ENCODE measurements around the gene SIM1.

SIM1 gene

GRCh38 chr6:100487638-100488037 lies 22.9 kb upstream of the SIM1 start:
- no peak overlapping the region for H2AFZ ChIP-seq (ENCODE audit: low read depth, low read length, severe bottlenecking)
- no peak for TF ChIP-seq EZH2phosphoT487 (conservative IDR thresholded peaks at IDR 0.05; ENCODE audit: low read length)
- TF ChIP-seq CTCF (IDR thresholded peaks at IDR 0.05; ENCODE audit: insufficient read depth, low read length, poor library complexity, severe bottlenecking) = no peak
- H3K9me3 ChIP-seq (ENCODE audit: insufficient read depth, low read length) = no peaks in the 10 kb centered on the region
- H3K9me2 ChIP-seq (replicated peaks; ENCODE audit: insufficient read depth, low read length) = no peaks in the 10 kb centered on the region
- peaks cover 41% of the 10 kb centered on the region for H3F3A ChIP-seq (ENCODE audit: insufficient read depth)
- no peaks in the 10 kb centered on the region for H3K27me3 ChIP-seq (ENCODE audit: low read length)
- peak overlapping the region; percentile 59 for H3K9ac ChIP-seq (ENCODE audit: low read length)
- peak overlapping the region; percentile 96 for H3K27ac ChIP-seq (ENCODE audit: low read depth, low read length)
- H3K4me2 ChIP-seq (ENCODE audit: low read depth, low read length, poor library complexity, severe bottlenecking) = peak overlapping the region; percentile 68
- H3K79me2 ChIP-seq (ENCODE audit: insufficient read depth, low read length) = no peaks in the 10 kb centered on the region
- no peaks in the 10 kb centered on the region for H4K20me1 ChIP-seq (ENCODE audit: low read depth, low read length)
- no peaks in the 10 kb centered on the region for H3K36me3 ChIP-seq (ENCODE audit: low read length)
- no peak overlapping the region for H3K4me3 ChIP-seq (ENCODE audit: insufficient read depth, low read length, poor library complexity, severe bottlenecking)

- no peaks in the 10 kb centered on the region for H3K79me2 ChIP-seq (ENCODE audit: insufficient read depth, low read length)
- peaks cover 24% of the 10 kb centered on the region for H3F3A ChIP-seq (ENCODE audit: insufficient read depth)
- peak overlapping the region; percentile 41 for H3K4me3 ChIP-seq (ENCODE audit: insufficient read depth, low read length, poor library complexity, severe bottlenecking)
- no peak overlapping the region for H2AFZ ChIP-seq (ENCODE audit: low read depth, low read length, severe bottlenecking)
- no peaks in the 10 kb centered on the region for H3K36me3 ChIP-seq (ENCODE audit: low read length)
- H3K9ac ChIP-seq (ENCODE audit: low read length) = peak overlapping the region; percentile 59
- no peaks in the 10 kb centered on the region for H3K27me3 ChIP-seq (ENCODE audit: low read length)
- TF ChIP-seq EZH2phosphoT487 (conservative IDR thresholded peaks at IDR 0.05; ENCODE audit: low read length) (no peak), CTCF (IDR thresholded peaks at IDR 0.05; ENCODE audit: insufficient read depth, low read length, poor library complexity, severe bottlenecking) (no peak)
- peak overlapping the region; percentile 96 for H3K27ac ChIP-seq (ENCODE audit: low read depth, low read length)
- peak overlapping the region; percentile 68 for H3K4me2 ChIP-seq (ENCODE audit: low read depth, low read length, poor library complexity, severe bottlenecking)
- H3K9me3 ChIP-seq (ENCODE audit: insufficient read depth, low read length) = no peaks in the 10 kb centered on the region
- H3K9me2 ChIP-seq (replicated peaks; ENCODE audit: insufficient read depth, low read length) = no peaks in the 10 kb centered on the region
- no peaks in the 10 kb centered on the region for H4K20me1 ChIP-seq (ENCODE audit: low read depth, low read length)
Observed at GRCh38 chr6:100485268-100485667, 20.5 kb upstream of the SIM1 start.

GRCh38 chr6:100484474-100484873 lies 19.8 kb upstream of the SIM1 start:
- H3K4me2 ChIP-seq (ENCODE audit: low read depth, low read length, poor library complexity, severe bottlenecking) = peak overlapping the region; percentile 68

More at GRCh38 chr6:100484474-100484873, 19.8 kb upstream of the SIM1 start:
- peaks cover 31% of the 10 kb centered on the region for H3F3A ChIP-seq (ENCODE audit: insufficient read depth)
- no peaks in the 10 kb centered on the region for H3K27me3 ChIP-seq (ENCODE audit: low read length)
- peak overlapping the region; percentile 59 for H3K9ac ChIP-seq (ENCODE audit: low read length)
- H3K9me2 ChIP-seq (replicated peaks; ENCODE audit: insufficient read depth, low read length) = no peaks in the 10 kb centered on the region
- no peak overlapping the region for H2AFZ ChIP-seq (ENCODE audit: low read depth, low read length, severe bottlenecking)
- no peaks in the 10 kb centered on the region for H4K20me1 ChIP-seq (ENCODE audit: low read depth, low read length)
- TF ChIP-seq CTCF (IDR thresholded peaks at IDR 0.05; ENCODE audit: insufficient read depth, low read length, poor library complexity, severe bottlenecking) (no peak), EZH2phosphoT487 (conservative IDR thresholded peaks at IDR 0.05; ENCODE audit: low read length) (no peak)
- H3K36me3 ChIP-seq (ENCODE audit: low read length) = no peaks in the 10 kb centered on the region
- peak overlapping the region; percentile 96 for H3K27ac ChIP-seq (ENCODE audit: low read depth, low read length)
- no peaks in the 10 kb centered on the region for H3K79me2 ChIP-seq (ENCODE audit: insufficient read depth, low read length)
- peak overlapping the region; percentile 41 for H3K4me3 ChIP-seq (ENCODE audit: insufficient read depth, low read length, poor library complexity, severe bottlenecking)
- no peaks in the 10 kb centered on the region for H3K9me3 ChIP-seq (ENCODE audit: insufficient read depth, low read length)

Measured in SU-DHL-6 (cell line).